ENCODE measurements around the gene BAIAP2L1.
A peak's percentile ranks its signal among the peaks of the same experiment; 100 is the strongest.

BAIAP2L1 gene

DNA sequence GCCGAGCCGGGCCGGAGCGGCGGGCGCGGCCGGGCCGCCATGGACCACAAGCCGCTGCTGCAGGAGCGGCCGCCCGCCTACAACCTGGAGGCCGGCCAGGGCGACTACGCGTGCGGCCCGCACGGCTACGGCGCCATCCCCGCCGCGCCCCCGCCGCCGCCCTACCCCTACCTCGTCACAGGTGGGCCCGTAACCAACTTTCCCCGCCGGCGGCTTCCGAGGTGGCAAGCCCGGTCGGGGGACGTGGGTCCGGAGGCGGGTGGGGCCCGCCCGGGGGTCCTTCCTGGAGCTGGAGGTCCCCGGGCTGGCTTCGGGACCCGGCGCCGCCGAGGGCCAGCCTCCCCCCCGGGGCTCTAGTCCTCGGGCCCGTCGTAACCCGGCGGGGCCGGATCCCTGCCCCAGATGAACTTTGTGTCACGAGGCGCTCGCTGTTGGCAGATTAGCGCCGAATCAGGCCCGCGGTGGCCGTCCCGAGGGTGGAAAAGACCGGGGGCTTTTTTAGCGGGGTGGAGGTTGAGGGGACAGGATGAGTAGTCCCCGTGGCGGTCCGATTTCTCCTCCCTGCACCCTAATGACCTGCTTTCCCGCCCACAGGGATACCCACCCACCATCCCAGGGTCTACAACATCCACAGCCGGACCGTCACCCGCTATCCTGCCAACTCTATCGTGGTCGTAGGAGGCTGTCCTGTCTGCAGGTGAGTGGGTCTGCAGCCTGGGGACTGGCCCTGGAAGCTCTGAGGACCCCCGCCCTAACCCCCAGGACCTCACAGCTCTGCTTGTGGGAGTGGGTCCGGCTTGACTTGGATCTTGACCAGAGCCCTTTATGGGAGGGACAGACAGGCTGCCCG lies 118.9 kb downstream of the BAIAP2L1 start:
- TF ChIP-seq YY1 (IDR thresholded peaks at IDR 0.05; ENCODE audit: low read depth) (no peak), EP300 (IDR thresholded peaks at IDR 0.05; ENCODE audit: borderline replicate concordance) (no peak), NFIC (IDR thresholded peaks at IDR 0.05) (no peak), CREB1 (IDR thresholded peaks at IDR 0.05; ENCODE audit: low read depth) (no peak), RAD21 (IDR thresholded peaks at IDR 0.05; ENCODE audit: low read depth) (no peak), CEBPB (IDR thresholded peaks at IDR 0.05) (no peak), TEAD4 (IDR thresholded peaks at IDR 0.05) (no peak), TAF1 (IDR thresholded peaks at IDR 0.05; ENCODE audit: low read depth) (no peak), ZBTB7A (IDR thresholded peaks at IDR 0.05; ENCODE audit: low read depth) (no peak), FOXM1 (IDR thresholded peaks at IDR 0.05; ENCODE audit: borderline replicate concordance, low read depth) (no peak), EGR1 (IDR thresholded peaks at IDR 0.05) (no peak), TCF12 (IDR thresholded peaks at IDR 0.05; ENCODE audit: low read depth) (no peak)
- TF ChIP-seq, protein P1, sequence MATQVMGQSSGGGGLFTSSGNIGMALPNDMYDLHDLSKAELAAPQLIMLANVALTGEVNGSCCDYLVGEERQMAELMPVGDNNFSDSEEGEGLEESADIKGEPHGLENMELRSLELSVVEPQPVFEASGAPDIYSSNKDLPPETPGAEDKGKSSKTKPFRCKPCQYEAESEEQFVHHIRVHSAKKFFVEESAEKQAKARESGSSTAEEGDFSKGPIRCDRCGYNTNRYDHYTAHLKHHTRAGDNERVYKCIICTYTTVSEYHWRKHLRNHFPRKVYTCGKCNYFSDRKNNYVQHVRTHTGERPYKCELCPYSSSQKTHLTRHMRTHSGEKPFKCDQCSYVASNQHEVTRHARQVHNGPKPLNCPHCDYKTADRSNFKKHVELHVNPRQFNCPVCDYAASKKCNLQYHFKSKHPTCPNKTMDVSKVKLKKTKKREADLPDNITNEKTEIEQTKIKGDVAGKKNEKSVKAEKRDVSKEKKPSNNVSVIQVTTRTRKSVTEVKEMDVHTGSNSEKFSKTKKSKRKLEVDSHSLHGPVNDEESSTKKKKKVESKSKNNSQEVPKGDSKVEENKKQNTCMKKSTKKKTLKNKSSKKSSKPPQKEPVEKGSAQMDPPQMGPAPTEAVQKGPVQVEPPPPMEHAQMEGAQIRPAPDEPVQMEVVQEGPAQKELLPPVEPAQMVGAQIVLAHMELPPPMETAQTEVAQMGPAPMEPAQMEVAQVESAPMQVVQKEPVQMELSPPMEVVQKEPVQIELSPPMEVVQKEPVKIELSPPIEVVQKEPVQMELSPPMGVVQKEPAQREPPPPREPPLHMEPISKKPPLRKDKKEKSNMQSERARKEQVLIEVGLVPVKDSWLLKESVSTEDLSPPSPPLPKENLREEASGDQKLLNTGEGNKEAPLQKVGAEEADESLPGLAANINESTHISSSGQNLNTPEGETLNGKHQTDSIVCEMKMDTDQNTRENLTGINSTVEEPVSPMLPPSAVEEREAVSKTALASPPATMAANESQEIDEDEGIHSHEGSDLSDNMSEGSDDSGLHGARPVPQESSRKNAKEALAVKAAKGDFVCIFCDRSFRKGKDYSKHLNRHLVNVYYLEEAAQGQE (IDR thresholded peaks at IDR 0.05; ENCODE audit: low read depth) = no peak
- TF ChIP-seq, protein P2, sequence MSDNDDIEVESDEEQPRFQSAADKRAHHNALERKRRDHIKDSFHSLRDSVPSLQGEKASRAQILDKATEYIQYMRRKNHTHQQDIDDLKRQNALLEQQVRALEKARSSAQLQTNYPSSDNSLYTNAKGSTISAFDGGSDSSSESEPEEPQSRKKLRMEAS (IDR thresholded peaks at IDR 0.05) = no peak

DNA sequence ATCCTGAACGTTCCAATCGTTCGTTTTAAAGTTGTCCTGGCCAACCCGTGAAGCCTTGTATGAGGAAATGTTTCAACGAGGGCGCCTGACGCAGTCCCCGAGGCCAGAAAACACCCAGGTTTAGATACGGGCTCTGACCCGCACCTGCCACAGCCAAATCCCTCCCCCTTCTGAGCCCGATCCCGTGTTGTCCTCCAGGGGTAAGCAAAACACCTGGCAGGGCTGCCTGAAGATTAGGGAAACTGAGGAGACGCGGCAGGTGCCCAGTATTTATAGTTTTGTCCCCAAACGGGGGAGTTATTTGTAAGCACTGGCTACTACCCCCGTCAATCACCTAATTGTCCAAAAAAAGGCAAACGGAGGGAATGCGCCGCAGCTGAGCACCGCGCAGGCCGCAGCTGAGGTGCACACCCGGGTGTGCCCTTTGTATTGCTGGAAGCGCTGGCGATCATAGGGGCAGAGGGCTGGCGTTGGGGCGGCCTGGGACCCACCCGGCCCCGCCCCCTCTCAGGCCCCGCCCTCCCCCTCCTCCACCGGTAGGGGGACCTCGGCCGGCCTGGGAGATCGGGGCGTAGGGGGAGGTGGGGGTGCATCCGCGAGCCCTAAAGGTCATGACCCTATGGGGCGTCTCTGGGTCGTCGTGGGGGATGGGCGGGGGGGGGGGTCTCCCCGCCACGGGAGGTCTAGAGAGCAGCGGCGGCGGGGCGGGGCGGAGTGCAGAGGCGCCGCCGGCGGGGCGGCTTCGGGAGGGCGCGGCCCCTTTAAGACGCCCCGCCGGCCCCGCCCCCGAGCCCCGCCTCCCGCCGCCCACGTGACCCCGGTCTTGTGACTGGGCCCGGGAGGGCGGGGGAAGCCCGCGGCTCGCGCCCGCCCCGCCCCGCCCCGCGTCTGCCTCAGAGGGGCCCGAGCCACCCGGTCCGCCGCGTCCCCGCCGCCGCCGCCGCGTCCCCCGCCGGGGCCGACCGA lies 119.8 kb downstream of the BAIAP2L1 start, which contains the start of gene BRI3:
BRI3 (plus strand) TSS at position 896 of the 966 bp plus-strand sequence. CDS start 110 bp downstream, outside the sequence.
- TF ChIP-seq YY1 (IDR thresholded peaks at IDR 0.05; ENCODE audit: low read depth) = no peak
- TF ChIP-seq CREB1 (IDR thresholded peaks at IDR 0.05; ENCODE audit: low read depth) = no peak
- TF ChIP-seq EP300 (IDR thresholded peaks at IDR 0.05; ENCODE audit: borderline replicate concordance) = peak; percentile 25; the same call in 1 of the 2 replicates
- TF ChIP-seq TAF1 (IDR thresholded peaks at IDR 0.05; ENCODE audit: low read depth) = peak; percentile 55; the same call in 1 of the 2 replicates
- TF ChIP-seq, protein P3, sequence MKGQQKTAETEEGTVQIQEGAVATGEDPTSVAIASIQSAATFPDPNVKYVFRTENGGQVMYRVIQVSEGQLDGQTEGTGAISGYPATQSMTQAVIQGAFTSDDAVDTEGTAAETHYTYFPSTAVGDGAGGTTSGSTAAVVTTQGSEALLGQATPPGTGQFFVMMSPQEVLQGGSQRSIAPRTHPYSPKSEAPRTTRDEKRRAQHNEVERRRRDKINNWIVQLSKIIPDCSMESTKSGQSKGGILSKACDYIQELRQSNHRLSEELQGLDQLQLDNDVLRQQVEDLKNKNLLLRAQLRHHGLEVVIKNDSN (IDR thresholded peaks at IDR 0.05) = peak; percentile 90
- TF ChIP-seq TCF12 (IDR thresholded peaks at IDR 0.05; ENCODE audit: low read depth) = peak; percentile 55; the same call in 1 of the 2 replicates
- peak; percentile 3; the same call in 1 of the 2 replicates for TF ChIP-seq ZBTB7A (IDR thresholded peaks at IDR 0.05; ENCODE audit: low read depth)
- TF ChIP-seq TEAD4 (IDR thresholded peaks at IDR 0.05) = peak; percentile 36; the same call in 1 of the 2 replicates
- TF ChIP-seq CEBPB (IDR thresholded peaks at IDR 0.05) = no peak
- no peak for TF ChIP-seq RAD21 (IDR thresholded peaks at IDR 0.05; ENCODE audit: low read depth)
- no peak for TF ChIP-seq FOXM1 (IDR thresholded peaks at IDR 0.05; ENCODE audit: borderline replicate concordance, low read depth)
- TF ChIP-seq, protein P2 (IDR thresholded peaks at IDR 0.05) = peak; percentile 67
- TF ChIP-seq NFIC (IDR thresholded peaks at IDR 0.05) = no peak
- no peak for TF ChIP-seq EGR1 (IDR thresholded peaks at IDR 0.05)
- TF ChIP-seq, protein P1 (IDR thresholded peaks at IDR 0.05; ENCODE audit: low read depth) = no peak

DNA sequence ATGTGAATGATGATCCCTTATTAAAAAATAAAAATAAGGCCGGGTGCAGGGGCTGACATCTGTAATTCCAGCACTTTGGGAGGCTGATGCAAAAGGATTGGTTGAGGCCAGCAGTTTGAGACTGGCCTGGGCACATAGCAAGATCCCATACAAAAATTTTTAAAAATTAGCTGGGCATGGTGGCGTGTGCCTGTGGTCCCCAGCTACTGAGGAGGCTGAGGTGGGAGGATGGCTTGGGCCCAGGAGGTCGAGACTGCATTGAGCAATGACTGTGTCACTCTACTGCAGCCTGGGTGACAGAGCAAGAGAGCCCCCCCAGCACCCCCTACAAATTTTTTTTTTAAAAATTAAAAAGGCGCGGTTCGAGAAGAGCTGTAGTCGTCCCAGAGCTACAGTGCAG lies 120.6 kb downstream of the BAIAP2L1 start:
- TF ChIP-seq CEBPB (IDR thresholded peaks at IDR 0.05) = no peak
- TF ChIP-seq, protein P2 (IDR thresholded peaks at IDR 0.05) = no peak
- TF ChIP-seq, protein P1 (IDR thresholded peaks at IDR 0.05; ENCODE audit: low read depth) = no peak
- no peak for TF ChIP-seq CREB1 (IDR thresholded peaks at IDR 0.05; ENCODE audit: low read depth)
- TF ChIP-seq FOXM1 (IDR thresholded peaks at IDR 0.05; ENCODE audit: borderline replicate concordance, low read depth) = no peak
- no peak for TF ChIP-seq EGR1 (IDR thresholded peaks at IDR 0.05)
- no peak for TF ChIP-seq NFIC (IDR thresholded peaks at IDR 0.05)
- TF ChIP-seq, protein P3 (IDR thresholded peaks at IDR 0.05) = no peak
- no peak for TF ChIP-seq TAF1 (IDR thresholded peaks at IDR 0.05; ENCODE audit: low read depth)
- TF ChIP-seq ZBTB7A (IDR thresholded peaks at IDR 0.05; ENCODE audit: low read depth) = no peak
- no peak for TF ChIP-seq RAD21 (IDR thresholded peaks at IDR 0.05; ENCODE audit: low read depth)
